Measurements from ENCODE around the gene SIN3B. TPM values are rescaled to one million over a fixed set of nuclear protein-coding genes. Genes with fewer than 3 reads are reported as not detected.

SIN3B gene
- total and polyA plus RNA-seq, 2 of the 13 experiments (the other 11 are each of a cell fraction or from before 2014, with no cell fraction given): 12.9 to 25.7 TPM

GRCh38 chr19:16886305-16886880, 57.2 kb downstream of the SIN3B start (continued):
- TF ChIP-seq NR3C1 (CRISPR knock-in tag; IDR thresholded peaks at IDR 0.05): no peak
- no peak for TF ChIP-seq SRSF1 (optimal IDR thresholded peaks at IDR 0.05; ENCODE audit: low read depth, low read length)
- TF ChIP-seq EP300 (IDR thresholded peaks at IDR 0.05; ENCODE audit: low read depth in 2 of 2, low read length in 2 of 2): no peak
- no peak for TF ChIP-seq EP300 (CRISPR knock-in tag; IDR thresholded peaks at IDR 0.05; ENCODE audit: borderline replicate concordance)
- no peak for TF ChIP-seq MAZ (IDR thresholded peaks at IDR 0.05; ENCODE audit: borderline replicate concordance, low read depth, low read length)
- no peak for TF ChIP-seq MAZ (CRISPR knock-in tag; IDR thresholded peaks at IDR 0.05; ENCODE audit: low read depth)
- no peak for TF ChIP-seq NR1H2 (CRISPR knock-in tag; IDR thresholded peaks at IDR 0.05; ENCODE audit: borderline replicate concordance, low read depth)
- TF ChIP-seq RFXANK (CRISPR knock-in tag; IDR thresholded peaks at IDR 0.05): no peak
- TF ChIP-seq HNRNPH1 (optimal IDR thresholded peaks at IDR 0.05; ENCODE audit: low read depth, low read length): no peak
- no peak for TF ChIP-seq KDM6A (CRISPR knock-in tag; IDR thresholded peaks at IDR 0.05; ENCODE audit: low read depth)
- TF ChIP-seq NR2C2 (CRISPR knock-in tag; IDR thresholded peaks at IDR 0.05; ENCODE audit: borderline replicate concordance): peak; percentile 38; the same call in 1 of the 2 replicates
- TF ChIP-seq PAX8 (CRISPR knock-in tag; IDR thresholded peaks at IDR 0.05; ENCODE audit: borderline replicate concordance): no peak
- TF ChIP-seq, protein P1, sequence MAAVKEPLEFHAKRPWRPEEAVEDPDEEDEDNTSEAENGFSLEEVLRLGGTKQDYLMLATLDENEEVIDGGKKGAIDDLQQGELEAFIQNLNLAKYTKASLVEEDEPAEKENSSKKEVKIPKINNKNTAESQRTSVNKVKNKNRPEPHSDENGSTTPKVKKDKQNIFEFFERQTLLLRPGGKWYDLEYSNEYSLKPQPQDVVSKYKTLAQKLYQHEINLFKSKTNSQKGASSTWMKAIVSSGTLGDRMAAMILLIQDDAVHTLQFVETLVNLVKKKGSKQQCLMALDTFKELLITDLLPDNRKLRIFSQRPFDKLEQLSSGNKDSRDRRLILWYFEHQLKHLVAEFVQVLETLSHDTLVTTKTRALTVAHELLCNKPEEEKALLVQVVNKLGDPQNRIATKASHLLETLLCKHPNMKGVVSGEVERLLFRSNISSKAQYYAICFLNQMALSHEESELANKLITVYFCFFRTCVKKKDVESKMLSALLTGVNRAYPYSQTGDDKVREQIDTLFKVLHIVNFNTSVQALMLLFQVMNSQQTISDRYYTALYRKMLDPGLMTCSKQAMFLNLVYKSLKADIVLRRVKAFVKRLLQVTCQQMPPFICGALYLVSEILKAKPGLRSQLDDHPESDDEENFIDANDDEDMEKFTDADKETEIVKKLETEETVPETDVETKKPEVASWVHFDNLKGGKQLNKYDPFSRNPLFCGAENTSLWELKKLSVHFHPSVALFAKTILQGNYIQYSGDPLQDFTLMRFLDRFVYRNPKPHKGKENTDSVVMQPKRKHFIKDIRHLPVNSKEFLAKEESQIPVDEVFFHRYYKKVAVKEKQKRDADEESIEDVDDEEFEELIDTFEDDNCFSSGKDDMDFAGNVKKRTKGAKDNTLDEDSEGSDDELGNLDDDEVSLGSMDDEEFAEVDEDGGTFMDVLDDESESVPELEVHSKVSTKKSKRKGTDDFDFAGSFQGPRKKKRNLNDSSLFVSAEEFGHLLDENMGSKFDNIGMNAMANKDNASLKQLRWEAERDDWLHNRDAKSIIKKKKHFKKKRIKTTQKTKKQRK (IDR thresholded peaks at IDR 0.05; ENCODE audit: low read length): no peak
- TF ChIP-seq ETV5 (CRISPR knock-in tag; IDR thresholded peaks at IDR 0.05; ENCODE audit: borderline replicate concordance): no peak
- TF ChIP-seq ZNF543 (CRISPR knock-in tag; IDR thresholded peaks at IDR 0.05): no peak
- TF ChIP-seq ZNF550 (CRISPR knock-in tag; IDR thresholded peaks at IDR 0.05; ENCODE audit: borderline replicate concordance): no peak
- no peak for TF ChIP-seq ZNF570 (CRISPR knock-in tag; IDR thresholded peaks at IDR 0.05; ENCODE audit: borderline replicate concordance)
- no peak for TF ChIP-seq PHF20 (CRISPR knock-in tag; IDR thresholded peaks at IDR 0.05)
- no peak for TF ChIP-seq ZNF589 (CRISPR knock-in tag; conservative IDR thresholded peaks at IDR 0.05)
- peak; percentile 28; the same call in 1 of the 2 replicates for TF ChIP-seq HNF4A (CRISPR knock-in tag; IDR thresholded peaks at IDR 0.05)
- TF ChIP-seq ZNF121 (CRISPR knock-in tag; IDR thresholded peaks at IDR 0.05): peak; percentile 51; the same call in 1 of the 2 replicates
- no peak for TF ChIP-seq YEATS2 (CRISPR knock-in tag; IDR thresholded peaks at IDR 0.05; ENCODE audit: borderline replicate concordance)
- TF ChIP-seq ZBTB34 (CRISPR knock-in tag; IDR thresholded peaks at IDR 0.05): no peak
- no peak for TF ChIP-seq ZNF660 (CRISPR knock-in tag; IDR thresholded peaks at IDR 0.05; ENCODE audit: borderline replicate concordance, low read depth)
- TF ChIP-seq JUN (CRISPR knock-in tag; IDR thresholded peaks at IDR 0.05): no peak
- TF ChIP-seq ZNF446 (CRISPR knock-in tag; IDR thresholded peaks at IDR 0.05): no peak
- no peak for TF ChIP-seq ZNF274 (CRISPR knock-in tag; IDR thresholded peaks at IDR 0.05)
- TF ChIP-seq TBX2 (CRISPR knock-in tag; IDR thresholded peaks at IDR 0.05; ENCODE audit: borderline replicate concordance): peak; percentile 26; the same call in 1 of the 2 replicates
- no peak for TF ChIP-seq IKZF4 (CRISPR knock-in tag; IDR thresholded peaks at IDR 0.05; ENCODE audit: borderline replicate concordance, low read depth, not compliant biosample characterization)
